NCI-H1436 (cell line): ENCODE measurements around the gene TMEM145.
"Not testable (repeated sequence)": the region's sequence is repeated elsewhere in the genome, so short reads cannot be mapped to it uniquely, and the experiment has no call there.

Experiments used
- DNase-seq: peaks from one replicate; lab custom pipeline; 2025; lab: John Stamatoyannopoulos, UW

Gene TMEM145

DNA sequence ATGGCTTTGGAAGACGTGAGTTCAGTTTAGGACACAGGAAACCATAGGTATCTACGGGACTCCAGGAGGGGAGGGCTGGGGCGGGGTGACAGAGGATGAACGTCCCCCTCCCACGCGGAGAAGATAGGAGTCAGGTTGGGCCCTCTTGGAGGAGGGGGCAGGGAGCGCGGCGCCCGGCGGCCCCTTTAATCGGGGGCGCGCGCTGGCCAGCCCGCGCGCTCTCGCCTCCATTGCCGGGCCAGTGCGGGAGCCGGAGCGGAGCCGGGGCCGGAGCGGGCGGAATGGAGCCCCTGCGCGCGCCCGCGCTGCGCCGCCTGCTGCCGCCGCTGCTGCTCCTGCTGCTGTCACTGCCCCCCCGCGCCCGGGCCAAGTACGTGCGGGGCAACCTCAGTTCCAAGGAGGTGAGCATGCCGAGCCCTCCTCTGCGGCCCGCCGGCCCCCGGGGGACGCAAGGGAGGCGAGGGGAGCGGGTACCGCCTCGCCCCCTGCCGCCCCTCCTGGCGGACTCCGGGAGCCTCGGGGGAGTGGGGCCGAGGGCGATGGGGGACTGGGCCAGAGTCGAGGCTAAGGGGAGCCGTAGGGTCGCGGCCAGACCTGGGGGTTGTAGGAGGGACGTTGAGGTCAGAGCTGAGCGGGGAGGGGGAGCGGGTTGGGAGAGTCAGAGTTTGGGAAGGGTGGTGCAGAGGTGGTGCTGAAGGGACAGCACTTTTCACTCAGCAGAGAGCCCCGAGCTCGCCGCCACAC, at the start of gene TMEM145:
TMEM145 (plus strand) TSS at position 214 of the 744 bp plus-strand sequence; CDS start at position 282, 68 bp downstream.
- peak; percentile 46 for DNase-seq

DNA sequence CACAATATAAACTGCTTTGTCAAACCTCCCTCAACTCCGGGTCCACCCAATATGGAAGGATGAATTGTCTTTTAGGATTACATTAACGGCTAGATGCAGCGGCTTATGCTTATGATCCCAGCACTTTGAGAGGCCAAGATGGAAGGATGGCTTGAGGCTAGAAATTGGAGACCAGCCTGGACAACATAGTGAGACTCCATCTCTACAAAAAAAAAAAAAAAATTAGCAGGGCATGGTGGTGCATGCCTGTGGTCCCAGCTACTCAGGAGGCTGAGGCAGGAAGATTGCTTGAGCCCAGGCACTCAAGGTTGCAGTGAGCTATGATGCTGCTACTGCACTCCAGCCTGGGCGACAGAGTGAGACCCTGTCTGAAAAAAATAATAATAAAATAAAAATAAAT, 47.0 kb upstream of the TMEM145 start:
- DNase-seq = not testable (repeated sequence)

DNA sequence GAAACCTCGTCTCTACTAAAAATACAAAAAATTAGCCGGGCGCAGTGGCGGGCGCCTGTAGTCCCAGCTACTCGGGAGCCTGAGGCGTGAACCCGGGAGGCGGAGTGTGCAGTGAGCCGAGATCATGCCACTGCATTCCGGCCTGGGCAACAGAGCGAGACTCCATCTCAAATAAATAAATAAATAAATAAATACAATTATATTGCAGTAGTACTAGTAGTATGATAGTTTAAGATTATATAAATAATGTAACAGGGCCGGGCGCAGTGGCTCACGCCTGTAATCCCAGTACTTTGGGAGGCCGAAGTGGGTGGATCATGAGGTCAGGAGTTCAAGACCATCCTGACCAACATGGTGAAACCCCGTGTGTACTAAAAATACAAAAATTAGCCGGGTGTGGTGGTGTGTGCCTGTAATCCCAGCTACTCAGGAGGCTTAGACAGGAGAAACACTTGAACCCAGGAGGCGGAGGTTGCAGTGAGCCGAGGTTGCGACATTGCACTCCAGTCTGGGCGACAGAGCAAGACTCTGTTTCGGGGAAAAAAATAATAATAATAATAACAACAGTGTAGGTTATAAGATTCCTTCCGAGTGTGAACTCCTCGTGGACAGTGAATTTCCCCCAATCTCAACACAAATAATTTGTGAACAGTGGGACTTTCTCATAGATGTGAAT, 46.0 kb upstream of the TMEM145 start:
- DNase-seq = not testable (repeated sequence)

DNA sequence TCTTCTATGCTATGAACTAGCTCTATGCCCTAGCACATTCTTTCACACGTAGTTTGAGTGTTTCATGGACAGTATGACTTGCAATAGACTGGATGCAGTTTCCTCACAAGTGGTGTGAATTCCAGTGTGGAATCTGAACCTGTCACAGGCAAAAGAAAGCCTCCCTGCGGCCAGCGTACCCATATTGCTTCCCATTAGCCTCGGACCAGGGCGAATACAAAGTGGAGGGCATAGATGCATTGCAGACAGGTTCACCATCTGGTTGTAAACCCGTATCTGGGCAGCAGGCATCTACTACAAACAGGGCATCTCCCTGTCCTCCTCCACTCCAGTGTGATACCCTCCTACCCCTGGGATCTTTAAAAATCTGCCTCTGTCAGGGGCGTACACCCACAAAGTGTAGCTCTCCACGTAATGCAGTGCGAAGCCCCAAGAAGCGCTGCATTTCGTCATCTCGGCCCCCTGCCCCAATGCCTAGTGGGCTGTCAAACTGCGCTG, 45.4 kb upstream of the TMEM145 start:
- no peak for DNase-seq

DNA sequence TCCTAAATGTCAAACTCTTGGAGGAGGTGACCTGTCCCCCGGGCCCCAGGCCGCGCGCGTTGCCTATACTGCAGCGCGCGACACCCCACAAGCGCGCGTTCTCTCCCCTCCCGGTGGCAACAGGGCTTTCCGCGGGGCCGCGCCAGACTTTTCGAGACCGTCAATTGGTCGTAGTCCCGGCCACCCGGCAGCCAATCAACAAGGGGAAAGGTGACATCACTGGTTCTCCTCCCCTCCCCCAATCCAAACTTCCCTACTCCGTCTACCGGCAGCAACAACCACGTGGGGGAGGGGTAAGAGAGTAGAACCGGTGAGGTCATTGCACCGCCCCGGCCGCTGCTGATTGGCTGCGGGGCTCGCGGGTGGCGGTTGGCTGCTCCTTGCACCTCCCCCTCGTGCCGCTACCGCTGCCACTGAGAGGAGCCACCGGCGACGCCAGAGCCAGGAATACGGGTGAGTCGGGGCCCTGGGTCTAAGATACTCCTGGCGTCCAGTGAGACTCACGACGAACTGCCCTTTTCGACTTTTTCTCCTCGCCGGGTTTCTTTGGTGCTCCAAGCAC, 44.9 kb upstream of the TMEM145 start:
- peak; percentile 100 for DNase-seq

DNA sequence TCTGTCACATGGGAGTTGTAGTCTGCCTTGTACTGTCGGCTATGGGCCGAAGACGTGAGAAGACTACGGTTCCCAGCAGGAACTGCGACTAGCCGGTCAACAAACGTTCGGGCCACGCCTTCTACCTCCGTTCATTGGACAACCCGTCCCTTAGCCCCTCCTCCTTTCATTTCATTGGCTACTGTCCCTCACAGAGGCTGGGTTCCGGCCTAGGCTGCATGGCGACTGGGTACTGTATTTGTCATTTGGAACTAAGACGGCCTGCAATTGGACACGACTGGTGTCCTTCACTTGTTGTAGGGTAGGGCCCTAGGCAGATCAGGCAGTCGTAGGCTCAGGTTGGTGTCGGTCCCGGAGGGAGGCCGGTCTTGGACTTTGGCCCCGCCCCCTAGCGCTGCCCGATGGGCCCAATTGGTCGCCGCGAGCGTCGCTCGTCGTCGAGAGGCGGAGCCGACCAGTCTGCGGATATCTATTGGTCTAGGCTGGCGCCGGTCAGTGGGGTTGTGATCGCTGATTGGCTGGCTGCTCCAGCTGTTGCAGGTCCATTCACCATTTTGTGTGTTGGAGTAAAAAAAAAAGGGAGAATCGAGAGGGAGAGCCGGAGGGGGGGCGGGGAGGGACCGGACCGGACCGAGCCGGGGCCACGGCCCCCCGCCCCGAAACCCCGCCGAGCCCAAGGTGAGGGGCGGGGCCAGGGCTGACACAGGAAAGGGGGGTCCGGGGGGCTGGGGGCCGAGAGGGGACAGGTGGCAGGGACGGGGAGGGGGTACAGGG, 44.2 kb upstream of the TMEM145 start, which contains the start of gene CIC:
CIC (plus strand) TSS at position 549 of the 774 bp plus-strand sequence. CDS start 2,532 bp downstream, outside the sequence.
- peak; percentile 100 for DNase-seq

DNA sequence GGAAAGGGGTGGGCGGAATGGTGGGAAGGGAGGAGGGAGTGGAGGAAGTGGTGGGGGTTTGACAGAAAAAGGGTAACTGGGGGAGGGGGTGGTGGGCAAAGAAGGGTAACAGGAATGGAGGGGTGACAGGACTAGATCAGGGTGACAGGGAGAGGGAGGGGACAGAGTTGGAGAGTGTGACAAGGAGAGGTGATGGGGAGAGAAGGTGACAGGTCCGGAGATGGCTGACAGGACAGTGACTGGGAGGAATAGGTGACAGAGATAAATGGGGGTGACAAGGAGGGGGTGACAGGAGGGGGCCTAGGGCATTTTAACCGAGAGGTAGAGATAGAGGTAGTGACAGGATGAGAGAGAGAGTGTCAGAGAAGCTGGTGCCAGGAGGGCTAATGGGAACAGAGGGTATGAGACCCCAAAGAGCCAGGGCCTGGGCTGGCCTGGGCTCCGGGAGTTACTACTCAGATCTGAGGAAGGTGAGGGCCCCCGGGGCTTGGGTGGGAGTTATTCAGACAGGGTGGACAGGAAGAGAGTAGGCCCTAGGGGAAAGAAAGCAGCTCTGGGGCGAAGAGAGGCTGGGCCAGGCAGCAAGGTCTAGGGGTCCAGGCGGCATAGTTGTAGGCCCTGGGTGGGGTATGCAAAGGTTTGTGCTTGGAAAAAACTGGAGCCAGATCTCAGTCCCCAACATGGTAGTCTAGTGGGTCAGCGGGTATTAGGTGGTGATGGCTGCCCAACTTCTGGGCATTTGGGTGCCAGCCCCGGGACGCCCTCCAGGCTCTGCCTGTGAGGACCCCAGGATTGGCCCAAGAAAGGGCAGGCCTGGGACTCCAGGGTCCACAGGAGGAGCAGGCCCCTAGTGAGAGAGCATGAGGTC, 43.4 kb upstream of the TMEM145 start:
- no peak for DNase-seq

DNA sequence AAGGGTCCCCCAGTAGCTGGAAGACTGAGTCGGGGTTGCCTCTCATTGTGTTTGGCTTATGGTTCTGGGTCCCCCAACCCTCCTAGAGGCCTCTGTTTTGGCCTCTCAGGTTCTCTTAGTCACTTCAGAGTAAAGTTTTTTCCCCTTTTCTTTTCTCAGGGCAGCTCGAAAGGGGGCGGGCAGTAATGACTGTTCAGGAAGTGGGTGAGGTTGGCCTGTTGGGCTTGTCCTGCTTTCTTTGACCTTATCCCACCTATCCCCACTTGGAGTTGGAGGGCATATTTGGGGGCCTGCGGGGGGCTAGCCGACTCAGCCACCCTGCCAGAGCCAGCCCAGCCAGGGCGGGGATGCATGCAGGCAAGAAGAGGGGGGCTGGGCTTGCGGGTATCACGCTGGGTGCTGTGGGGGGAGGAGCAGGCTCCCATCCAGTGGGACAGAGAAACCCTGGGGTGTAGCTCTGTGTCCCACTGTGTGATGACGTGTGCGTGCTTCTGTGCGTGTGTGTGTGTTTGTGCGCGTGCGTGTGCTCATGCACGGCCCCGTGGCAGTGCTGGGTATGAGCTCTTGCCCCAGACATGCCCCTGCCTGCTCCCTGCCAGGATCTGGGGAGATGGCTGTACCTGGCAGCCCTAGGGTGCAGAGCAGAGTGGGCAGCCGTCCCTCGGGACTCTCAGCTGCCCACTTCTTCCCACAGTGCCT, 42.6 kb upstream of the TMEM145 start:
- DNase-seq = peak; percentile 8

DNA sequence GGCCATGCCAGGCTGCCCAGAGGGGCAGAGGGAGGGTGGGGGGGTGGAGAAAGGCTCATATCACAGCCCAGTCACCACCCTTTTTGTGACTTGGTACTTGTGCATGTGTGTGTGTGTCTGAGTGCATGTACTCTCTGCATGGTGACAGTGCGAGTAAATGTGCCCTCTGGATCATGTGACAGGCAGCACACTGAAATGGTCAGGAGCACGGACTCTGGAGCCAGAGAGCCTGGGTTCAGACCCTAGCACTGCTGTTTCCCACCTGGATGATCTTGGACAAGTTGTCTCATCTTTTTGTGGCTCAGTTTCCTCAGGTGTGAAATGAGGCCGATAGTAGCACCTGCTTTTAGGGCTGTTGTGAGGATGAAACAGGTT, 42.1 kb upstream of the TMEM145 start:
- DNase-seq = no peak

DNA sequence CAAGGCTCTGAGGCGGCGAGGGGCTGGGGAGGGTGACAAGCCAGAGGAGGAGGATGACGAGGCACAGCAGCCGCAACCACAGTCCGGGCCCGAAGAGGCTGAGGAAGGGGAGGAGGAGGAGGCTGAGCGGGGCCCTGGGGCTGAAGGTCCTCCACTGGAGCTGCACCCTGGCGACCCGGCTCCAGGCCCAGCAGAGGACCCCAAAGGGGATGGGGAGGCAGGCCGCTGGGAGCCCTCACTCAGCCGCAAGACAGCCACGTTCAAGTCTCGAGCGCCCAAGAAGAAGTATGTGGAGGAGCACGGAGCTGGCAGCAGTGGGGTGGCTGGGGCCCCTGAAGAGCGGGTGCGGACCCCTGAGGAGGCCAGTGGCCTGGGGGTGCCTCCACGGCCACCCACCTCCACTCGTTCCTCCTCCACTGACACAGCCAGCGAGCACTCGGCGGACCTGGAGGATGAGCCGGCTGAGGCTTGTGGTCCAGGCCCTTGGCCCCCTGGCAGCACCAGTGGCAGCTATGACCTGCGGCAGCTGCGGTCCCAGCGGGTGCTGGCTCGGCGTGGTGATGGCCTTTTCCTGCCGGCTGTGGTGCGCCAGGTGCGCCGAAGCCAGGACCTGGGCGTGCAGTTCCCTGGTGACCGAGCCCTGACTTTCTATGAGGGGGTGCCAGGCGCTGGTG, 41.1 kb upstream of the TMEM145 start:
- DNase-seq = no peak

DNA sequence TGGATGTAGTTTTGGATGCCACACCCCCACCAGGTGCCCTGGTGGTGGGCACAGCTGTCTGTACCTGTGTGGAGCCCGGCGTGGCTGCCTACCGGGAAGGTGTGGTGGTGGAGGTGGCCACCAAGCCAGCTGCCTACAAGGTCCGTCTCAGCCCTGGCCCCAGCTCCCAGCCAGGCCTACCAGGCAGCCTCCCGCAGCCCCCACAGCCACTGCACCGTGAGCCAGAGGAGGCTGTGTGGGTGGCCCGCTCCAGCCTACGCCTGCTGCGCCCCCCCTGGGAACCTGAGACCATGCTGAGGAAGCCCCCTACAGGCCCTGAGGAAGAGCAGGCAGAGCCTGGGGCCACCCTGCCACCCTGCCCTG, 40.6 kb upstream of the TMEM145 start:
- DNase-seq = no peak

DNA sequence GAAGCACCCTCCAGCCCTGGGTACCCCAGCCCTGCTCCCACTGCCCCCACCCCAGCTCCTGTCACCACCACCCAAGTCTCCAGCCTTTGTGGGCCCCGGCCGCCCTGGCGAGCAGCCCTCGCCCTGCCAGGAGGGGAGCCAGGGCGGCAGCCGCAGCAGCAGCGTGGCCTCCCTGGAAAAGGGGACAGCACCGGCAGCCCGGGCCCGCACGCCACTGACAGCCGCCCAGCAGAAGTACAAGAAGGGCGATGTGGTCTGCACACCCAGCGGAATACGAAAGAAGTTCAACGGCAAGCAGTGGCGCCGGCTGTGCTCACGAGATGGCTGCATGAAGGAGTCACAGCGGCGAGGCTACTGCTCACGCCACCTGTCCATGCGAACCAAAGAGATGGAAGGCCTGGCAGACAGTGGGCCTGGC, 40.1 kb upstream of the TMEM145 start:
- DNase-seq = no peak

DNA sequence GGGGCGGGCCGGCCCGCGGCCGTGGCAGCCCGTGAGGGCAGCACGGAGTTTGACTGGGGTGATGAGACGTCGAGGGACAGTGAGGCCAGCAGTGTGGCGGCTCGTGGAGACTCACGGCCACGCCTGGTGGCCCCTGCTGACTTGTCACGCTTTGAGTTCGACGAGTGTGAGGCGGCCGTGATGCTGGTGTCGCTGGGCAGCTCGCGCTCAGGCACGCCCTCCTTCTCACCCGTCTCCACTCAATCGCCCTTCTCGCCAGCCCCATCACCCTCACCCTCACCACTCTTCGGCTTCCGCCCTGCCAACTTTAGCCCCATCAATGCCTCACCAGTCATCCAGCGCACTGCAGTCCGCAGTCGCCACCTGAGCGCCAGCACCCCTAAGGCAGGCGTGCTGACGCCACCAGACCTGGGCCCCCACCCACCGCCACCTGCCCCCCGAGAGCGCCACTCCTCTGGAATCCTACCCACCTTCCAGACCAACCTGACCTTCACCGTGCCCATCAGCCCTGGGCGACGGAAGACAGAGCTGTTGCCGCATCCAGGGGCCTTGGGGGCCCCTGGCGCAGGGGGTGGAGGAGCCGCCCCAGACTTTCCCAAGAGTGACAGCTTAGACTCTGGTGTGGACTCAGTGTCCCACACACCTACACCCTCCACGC, 39.6 kb upstream of the TMEM145 start:
- no peak for DNase-seq

DNA sequence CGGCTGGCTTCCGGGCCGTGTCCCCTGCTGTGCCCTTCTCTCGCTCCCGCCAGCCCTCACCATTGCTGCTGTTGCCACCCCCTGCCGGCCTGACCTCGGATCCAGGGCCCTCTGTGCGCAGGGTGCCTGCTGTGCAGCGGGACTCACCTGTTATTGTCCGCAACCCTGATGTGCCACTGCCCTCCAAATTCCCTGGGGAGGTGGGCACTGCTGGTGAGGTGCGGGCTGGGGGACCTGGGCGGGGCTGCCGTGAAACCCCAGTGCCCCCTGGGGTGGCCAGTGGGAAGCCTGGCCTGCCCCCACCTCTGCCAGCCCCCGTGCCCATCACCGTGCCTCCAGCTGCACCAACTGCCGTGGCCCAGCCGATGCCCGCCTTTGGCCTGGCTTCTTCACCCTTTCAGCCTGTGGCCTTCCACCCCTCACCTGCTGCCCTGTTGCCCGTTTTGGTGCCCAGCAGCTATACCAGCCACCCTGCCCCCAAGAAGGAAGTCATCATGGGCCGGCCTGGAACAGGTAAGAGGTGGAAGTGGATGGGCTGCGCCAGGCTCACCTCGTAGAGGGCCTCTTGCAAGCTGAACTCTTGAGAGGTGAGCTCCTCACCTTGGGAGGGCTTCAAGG, 38.9 kb upstream of the TMEM145 start:
- no peak for DNase-seq

DNA sequence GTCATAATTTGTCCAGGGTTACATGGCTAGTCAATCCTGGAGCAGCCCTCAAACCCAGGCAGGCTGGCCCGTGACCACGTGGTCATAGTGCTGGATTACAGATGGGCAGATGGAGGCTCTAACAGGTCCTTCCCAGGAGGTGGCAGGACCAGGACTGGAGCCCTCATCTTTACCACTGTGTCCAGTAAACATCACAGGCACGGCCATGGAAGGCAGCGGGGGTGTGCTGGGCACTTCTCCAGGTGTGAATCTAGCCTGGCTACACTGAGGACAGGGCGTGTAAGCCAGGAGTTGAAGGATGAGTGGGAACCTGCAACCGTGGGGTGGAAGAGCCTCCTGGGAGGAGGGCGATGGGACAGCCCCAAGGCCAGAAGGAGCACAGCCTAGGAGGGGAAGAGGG, 38.0 kb upstream of the TMEM145 start:
- DNase-seq = no peak

DNA sequence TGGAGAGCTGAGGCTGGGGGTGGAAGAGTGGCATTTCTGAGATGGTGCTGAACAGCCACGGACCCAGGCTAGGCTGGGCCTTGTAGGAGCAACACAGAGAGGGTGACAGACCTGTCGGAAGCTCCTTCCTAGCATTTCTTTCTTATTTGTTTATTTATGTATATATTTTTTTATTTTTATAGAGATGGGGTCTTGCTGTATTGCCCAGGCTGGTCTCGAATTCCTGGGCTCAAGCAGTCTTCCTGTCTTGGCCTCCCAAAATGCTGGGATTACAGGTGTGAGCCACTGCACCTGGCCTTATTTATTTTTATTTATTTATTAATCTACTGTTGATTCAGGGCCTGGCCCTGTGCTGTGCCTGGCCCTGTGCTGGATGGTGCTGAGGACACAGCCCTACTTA, 37.6 kb upstream of the TMEM145 start:
- DNase-seq = no peak

DNA sequence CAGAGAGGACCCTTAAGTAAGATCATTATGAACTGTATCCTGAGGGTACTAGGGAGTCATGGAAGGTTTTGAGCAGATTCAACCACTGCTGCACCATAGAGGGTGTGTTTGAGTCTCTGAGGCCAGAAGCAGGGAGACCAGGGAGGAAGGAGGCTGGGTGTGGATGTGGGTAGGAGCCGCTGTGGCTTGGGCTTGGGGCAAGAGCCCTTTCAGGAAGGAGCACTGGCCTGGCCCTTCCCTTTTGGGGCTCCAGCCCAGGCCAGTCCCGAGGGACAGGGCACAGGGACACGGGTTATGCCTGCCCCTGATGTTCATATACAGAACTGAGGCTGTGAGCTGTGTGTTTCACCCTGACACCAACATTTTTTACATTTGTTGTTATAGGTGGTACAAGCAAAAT, 36.8 kb upstream of the TMEM145 start:
- DNase-seq = no peak

DNA sequence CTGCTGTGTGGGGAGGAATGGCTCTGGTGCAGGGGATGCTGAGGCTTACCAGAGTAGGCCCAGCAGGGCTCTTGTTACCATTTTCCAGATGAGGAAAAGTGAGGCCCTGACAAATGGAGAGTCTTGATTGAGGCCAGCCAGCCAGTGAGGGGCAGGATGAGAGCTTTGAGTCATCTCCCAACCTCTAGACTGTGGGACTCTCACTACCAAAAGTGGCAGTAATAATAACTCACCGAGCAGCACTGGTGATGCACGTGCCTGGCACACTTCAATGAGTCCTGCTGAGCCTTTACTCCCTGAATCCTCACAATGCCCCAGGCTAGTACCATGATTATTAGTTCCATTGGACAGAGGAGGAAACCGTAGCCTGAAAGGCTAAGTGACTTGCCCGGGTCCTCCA, 36.3 kb upstream of the TMEM145 start:
- no peak for DNase-seq

DNA sequence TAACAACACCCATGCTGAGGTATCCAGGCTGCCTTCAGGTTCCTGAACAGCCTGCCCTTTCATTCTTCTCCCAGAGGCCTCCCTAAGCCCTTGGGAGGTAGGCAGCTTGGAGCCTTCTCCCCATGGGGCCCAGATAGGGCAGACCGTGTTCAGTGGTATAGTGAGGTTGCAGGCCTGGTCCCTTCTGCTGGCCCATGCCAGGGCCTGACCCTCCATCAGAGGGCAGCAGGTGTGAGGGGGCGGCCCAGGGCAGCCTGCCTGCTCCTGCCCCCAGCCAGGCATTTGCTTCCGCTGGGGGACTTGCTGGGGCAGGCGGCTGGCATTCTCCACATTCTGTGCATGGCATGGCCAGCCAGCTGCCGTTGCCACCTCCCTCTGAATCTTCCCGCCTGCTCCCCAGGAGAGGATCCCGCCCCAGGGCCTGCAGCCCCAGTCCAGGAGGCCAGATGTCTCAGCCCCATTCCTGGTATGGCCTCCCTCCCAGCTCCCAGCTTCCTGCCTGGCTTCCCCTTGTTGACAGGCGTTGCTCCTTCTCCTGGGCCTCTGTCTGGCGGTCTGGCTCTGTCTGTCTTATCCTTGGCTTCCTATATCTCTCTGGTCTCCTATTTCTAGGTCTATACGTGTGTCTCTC, 35.2 kb upstream of the TMEM145 start:
- DNase-seq = no peak
